GM10266 (cell line): ENCODE results near the gene PTTG1IP.

ENCODE experiments used
- DNase-seq: peaks from one replicate; pipeline ENCODE4 v3.0.0; 2012; ENCODE audit errors: extremely low spot score
- TF ChIP-seq, protein P1 (sequence below): IDR thresholded peaks from 2 replicates; pipeline ENCODE4 v1.5.1; 2012; ENCODE audit warnings: mild to moderate bottlenecking, low read depth; ENCODE audit not compliant: control insufficient read depth, insufficient read depth; ENCODE audit errors: missing control alignments

The PTTG1IP gene

DNA sequence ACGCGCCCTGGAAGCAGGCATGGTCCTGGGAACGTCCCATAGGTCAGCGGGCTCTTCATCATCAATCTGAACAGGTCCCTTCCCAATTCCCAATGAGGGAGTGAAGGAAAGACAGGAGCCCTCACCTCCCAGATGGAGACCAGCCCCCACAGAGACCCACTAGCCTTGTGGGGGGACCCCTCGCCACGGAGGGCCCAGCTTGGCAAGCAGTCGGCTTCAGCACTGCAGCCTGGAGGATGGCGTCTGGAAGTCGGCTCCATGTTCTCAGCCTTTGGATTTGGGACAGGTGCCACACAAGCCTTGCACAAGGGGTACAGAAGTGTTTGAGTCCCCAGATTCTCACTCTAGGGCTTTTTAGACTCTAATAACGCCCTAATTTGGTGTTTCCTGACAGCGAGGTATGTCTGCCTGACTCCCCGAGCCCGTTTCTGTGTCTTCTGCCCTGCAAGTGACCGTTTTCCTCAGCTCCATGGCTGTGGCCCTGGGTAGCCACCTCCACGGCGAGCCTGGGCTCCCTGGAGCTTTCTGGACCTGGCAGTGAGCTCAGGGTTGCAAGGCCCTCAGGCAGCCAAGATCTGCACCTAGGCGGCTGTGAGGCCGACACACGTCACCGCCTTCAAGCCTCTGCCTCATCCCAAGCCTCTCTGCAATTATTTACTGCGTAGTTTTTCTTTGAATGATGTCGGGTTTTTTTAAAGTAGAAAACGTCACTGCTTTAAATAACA lies 30.6 kb downstream of the PTTG1IP start:
- no peak for DNase-seq

GRCh38 chr21:44842087-44842486 lies 31.4 kb downstream of the PTTG1IP start:
- TF ChIP-seq, protein P1, sequence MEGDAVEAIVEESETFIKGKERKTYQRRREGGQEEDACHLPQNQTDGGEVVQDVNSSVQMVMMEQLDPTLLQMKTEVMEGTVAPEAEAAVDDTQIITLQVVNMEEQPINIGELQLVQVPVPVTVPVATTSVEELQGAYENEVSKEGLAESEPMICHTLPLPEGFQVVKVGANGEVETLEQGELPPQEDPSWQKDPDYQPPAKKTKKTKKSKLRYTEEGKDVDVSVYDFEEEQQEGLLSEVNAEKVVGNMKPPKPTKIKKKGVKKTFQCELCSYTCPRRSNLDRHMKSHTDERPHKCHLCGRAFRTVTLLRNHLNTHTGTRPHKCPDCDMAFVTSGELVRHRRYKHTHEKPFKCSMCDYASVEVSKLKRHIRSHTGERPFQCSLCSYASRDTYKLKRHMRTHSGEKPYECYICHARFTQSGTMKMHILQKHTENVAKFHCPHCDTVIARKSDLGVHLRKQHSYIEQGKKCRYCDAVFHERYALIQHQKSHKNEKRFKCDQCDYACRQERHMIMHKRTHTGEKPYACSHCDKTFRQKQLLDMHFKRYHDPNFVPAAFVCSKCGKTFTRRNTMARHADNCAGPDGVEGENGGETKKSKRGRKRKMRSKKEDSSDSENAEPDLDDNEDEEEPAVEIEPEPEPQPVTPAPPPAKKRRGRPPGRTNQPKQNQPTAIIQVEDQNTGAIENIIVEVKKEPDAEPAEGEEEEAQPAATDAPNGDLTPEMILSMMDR = no peak

More for the DNA sequence above, 30.6 kb downstream of the PTTG1IP start:
- TF ChIP-seq, protein P1 = no peak

DNA sequence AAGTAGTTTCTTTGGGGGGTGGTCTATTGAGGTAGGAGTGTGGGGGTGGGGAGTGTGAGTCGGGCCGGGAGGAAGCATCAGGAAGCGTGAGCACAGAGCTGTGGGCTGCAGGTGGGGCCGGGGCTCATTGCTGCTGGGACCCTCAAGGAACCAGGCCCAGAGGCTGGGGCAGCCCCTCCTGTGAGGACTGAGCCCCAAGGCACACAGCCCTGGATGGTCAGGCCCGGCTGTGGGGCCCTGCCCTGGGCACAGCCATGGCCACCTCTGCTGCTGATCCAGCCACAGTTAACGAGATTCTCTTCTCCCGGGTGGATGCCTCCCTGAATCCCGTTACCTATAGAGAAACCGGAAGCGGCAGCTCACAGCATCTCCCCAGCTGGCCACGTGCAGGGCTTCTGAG lies 32.7 kb downstream of the PTTG1IP start:
- TF ChIP-seq, protein P1 = no peak
- no peak for DNase-seq

More at GRCh38 chr21:44842087-44842486, 31.4 kb downstream of the PTTG1IP start:
- no peak for DNase-seq

DNA sequence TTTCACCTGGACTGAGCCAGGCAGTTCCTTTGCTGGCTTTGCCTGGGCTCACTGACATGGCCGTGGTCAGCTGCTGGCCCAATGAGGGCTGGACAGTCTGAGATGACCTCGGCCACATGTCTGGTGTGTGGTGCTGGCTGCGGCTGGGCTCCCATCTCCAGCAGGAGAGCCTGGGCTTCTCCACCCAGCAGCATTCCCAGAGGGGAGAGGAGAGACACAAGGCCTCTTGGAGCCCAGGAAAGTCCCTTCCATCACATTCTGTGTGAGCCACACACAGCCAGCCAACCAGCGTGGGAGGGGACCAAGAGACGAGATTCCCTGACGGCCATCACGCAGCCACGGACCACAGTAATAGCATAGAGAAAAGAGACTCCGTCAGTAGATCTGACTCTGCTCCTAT lies 34.5 kb downstream of the PTTG1IP start:
- DNase-seq = no peak
- TF ChIP-seq, protein P1 = no peak

DNA sequence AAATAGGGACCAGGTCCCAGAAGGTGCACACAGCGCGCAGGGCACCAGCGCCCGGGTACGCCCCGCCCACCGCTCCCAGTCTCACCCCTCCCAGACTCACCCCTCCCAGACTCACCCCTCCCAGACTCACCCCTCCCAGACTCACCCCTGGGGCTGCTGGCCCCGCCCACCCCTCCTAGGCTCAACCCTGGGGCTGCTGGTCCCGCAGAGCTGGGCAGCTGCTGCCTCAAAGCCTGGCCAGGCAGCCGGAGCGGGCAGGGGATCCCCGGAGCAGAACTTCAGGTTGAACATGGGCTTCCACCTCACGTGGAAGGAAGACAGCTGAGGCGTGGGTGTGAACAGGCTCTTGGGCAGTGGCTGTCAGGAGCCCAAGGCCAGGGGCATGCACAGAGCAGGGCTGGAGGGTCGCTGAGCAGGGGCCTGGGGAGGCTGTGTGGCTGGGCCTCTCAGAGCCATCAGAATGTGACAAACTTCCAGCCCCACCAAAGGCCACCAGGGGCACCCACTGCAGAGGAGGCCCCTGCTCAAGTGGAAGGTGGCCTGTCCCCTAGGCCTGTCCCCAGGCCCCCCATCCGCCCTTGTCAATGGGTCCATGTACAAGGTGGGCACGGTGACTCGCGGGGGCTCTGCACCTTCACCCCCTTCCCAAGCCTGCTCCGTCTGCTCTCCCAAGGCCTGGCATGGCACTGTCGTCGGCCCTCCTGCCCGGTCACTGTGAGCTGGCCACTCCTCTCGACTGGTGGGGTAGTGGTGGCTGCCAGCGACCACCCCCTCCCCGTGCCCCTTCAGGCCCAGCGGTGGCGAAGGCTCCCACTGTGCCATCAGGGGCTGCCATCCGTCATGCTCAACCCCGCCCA lies 35.2 kb downstream of the PTTG1IP start:
- no peak for DNase-seq
- TF ChIP-seq, protein P1 = no peak

DNA sequence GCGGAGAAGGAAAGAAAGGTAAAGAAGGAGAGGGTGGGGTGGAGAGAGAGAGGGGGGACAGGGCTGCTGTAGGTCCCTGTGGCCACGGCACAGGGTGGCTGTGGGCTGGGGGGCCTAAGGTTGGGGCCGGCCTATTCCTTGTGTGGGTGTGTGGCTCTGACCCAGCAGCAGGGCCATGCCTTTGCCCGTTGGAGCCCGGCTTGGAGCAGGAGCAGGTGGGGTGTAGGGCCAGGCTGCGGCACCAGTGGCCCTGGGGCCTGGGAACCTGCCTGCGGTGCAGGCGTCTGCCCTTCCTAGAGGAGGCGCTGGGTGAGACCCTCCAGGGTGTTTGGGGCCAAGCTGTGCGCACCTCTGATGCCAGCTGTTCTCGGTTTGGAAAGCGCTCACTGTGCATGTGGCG lies 36.0 kb downstream of the PTTG1IP start:
- TF ChIP-seq, protein P1 = no peak

More for the DNA sequence above, 36.0 kb downstream of the PTTG1IP start:
- no peak for DNase-seq
